GM23338 (cell line): ENCODE data around the gene CYFIP1. TPM values are rescaled to one million over a fixed set of nuclear protein-coding genes. Genes with fewer than 3 reads are reported as not detected.

ENCODE experiments used
- ATAC-seq: fragments of 200-7000 bp; cut with Tn5 transposase; 3 replicates; pipeline ENCODE4 v1.9.1; 2020
- DNase-seq: peaks from one replicate; pipeline ENCODE4 v3.0.0-alpha.2; 2015; ENCODE audit warnings: low spot score
- H2AFZ ChIP-seq: fragments of 200-600 bp; sonication (generic); 2 replicates; pipeline ENCODE4 v1.8.0; 2016; ENCODE audit warnings: antibody characterized with exemption, mild to moderate bottlenecking, moderate library complexity
- H3F3A ChIP-seq: fragments of 200-600 bp; sonication (generic); replicated peaks from 2 replicates; pipeline ENCODE4 v1.8.0; 2017; ENCODE audit warnings: antibody characterized with exemption, mixed run types, low read depth
- H3K27ac ChIP-seq: fragments of 200-600 bp; sonication (generic); 2 replicates; pipeline ENCODE4 v1.6.1; 2016; ENCODE audit warnings: low read depth
- H3K27me3 ChIP-seq: fragments of 200-600 bp; sonication (generic); 2 replicates; pipeline ENCODE4 v1.8.0; 2016; ENCODE audit warnings: mild to moderate bottlenecking, mixed run types, moderate library complexity; ENCODE audit not compliant: insufficient read depth
- H3K36me3 ChIP-seq: fragments of 200-600 bp; sonication (generic); 2 replicates; pipeline ENCODE4 v1.8.0; 2016; ENCODE audit warnings: mild to moderate bottlenecking; ENCODE audit not compliant: insufficient read depth
- H3K4me1 ChIP-seq: fragments of 200-600 bp; sonication (generic); 2 replicates; pipeline ENCODE4 v1.8.0; 2016; ENCODE audit warnings: mild to moderate bottlenecking, moderate library complexity; ENCODE audit not compliant: insufficient read depth
- H3K4me2 ChIP-seq: fragments of 200-600 bp; sonication (generic); 2 replicates; pipeline ENCODE4 v1.7.1; 2017; ENCODE audit warnings: mixed run types
- H3K4me3 ChIP-seq: fragments of 200-600 bp; sonication (generic); 2 replicates; pipeline ENCODE4 v1.6.1; 2016; ENCODE audit warnings: mixed run types
- H3K79me2 ChIP-seq: fragments of 200-600 bp; sonication (generic); replicated peaks from 2 replicates; pipeline ENCODE4 v1.8.0; 2017; ENCODE audit warnings: mild to moderate bottlenecking; ENCODE audit not compliant: insufficient read depth
- H3K9me2 ChIP-seq: fragments of 200-600 bp; sonication (generic); 2 replicates; pipeline ENCODE4 v1.8.0; 2017; ENCODE audit not compliant: insufficient read depth
- H4K20me1 ChIP-seq: fragments of 200-600 bp; sonication (generic); replicated peaks from 2 replicates; pipeline ENCODE4 v1.8.0; 2017; ENCODE audit warnings: mild to moderate bottlenecking; ENCODE audit not compliant: insufficient read depth
- H3K27ac Mint-ChIP-seq: 2 replicates; pipeline ENCODE4 v1.8.0; 2020; ENCODE audit warnings: inconsistent platforms, mild to moderate bottlenecking, moderate library complexity, mixed read lengths
- H3K27me3 Mint-ChIP-seq: 3 replicates; pipeline ENCODE4 v1.8.0; 2022; ENCODE audit warnings: low read depth, mild to moderate bottlenecking, moderate library complexity, mixed read lengths, inconsistent platforms; ENCODE audit not compliant: insufficient read depth, poor library complexity
- H3K36me3 Mint-ChIP-seq: 3 replicates; pipeline ENCODE4 v1.8.0; 2021; ENCODE audit warnings: low read depth, mild to moderate bottlenecking, inconsistent platforms, moderate library complexity, mixed read lengths
- H3K4me1 Mint-ChIP-seq: 3 replicates; pipeline ENCODE4 v1.8.0; 2020; ENCODE audit warnings: mild to moderate bottlenecking, inconsistent platforms, mixed read lengths
- H3K4me3 Mint-ChIP-seq: 3 replicates; pipeline ENCODE4 v1.8.0; 2021; ENCODE audit warnings: moderate library complexity, mild to moderate bottlenecking, inconsistent platforms, mixed read lengths
- H3K9me3 Mint-ChIP-seq: 3 replicates; pipeline ENCODE4 v1.8.0; 2020; ENCODE audit warnings: moderate library complexity, mild to moderate bottlenecking, inconsistent platforms, mixed read lengths
- CREB1 ChIP-seq: fragments of 250-450 bp; sonication (Bioruptor Pico); IDR thresholded peaks from 2 replicates; pipeline ENCODE4 v1.5.0; 2020; ENCODE audit warnings: low read depth, mild to moderate bottlenecking, moderate library complexity
- EZH2 ChIP-seq: fragments of 200-600 bp; sonication (generic); IDR thresholded peaks from one replicate; pipeline ENCODE4 v1.8.0; 2017; ENCODE audit warnings: antibody characterized with exemption, mild to moderate bottlenecking, low read depth; ENCODE audit not compliant: unreplicated experiment
- EZH2phosphoT487 ChIP-seq: fragments of 200-600 bp; sonication (generic); IDR thresholded peaks from one replicate; pipeline ENCODE4 v1.8.1; 2018; ENCODE audit warnings: antibody characterized with exemption; ENCODE audit not compliant: unreplicated experiment
- JUNB ChIP-seq: IDR thresholded peaks from one replicate; pipeline ENCODE4 v1.6.1; 2016; ENCODE audit warnings: antibody characterized with exemption; ENCODE audit not compliant: unreplicated experiment
- NANOG ChIP-seq: IDR thresholded peaks from 2 replicates; pipeline ENCODE4 v1.6.1; 2016; ENCODE audit warnings: antibody characterized with exemption, borderline replicate concordance
- POLR2AphosphoS5 ChIP-seq: IDR thresholded peaks from 2 replicates; pipeline ENCODE4 v1.6.1; 2016; ENCODE audit warnings: antibody characterized with exemption, low read depth
- REST ChIP-seq: IDR thresholded peaks from one replicate; pipeline ENCODE4 v1.6.1; 2018; ENCODE audit warnings: antibody characterized with exemption; ENCODE audit not compliant: unreplicated experiment
- STAT1 ChIP-seq: IDR thresholded peaks from one replicate; pipeline ENCODE4 v1.6.1; 2016; ENCODE audit warnings: antibody characterized with exemption; ENCODE audit not compliant: unreplicated experiment
- ZNF114 ChIP-seq: fragments of 250-450 bp; sonication (Bioruptor Pico); IDR thresholded peaks from 2 replicates; pipeline ENCODE4 v1.5.0; 2020; ENCODE audit warnings: mild to moderate bottlenecking, moderate library complexity
- ZNF331 ChIP-seq: fragments of 250-450 bp; sonication (Bioruptor Pico); IDR thresholded peaks from 2 replicates; pipeline ENCODE4 v1.5.0; 2020; ENCODE audit warnings: low read depth, mild to moderate bottlenecking, moderate library complexity
- polyA plus RNA-seq: library from polyadenylated mRNA; unstranded; fragments of >200 nt; fragmentation: Nextera tagmentation; extraction: Ambion mirVana; gene quantifications from 2 replicates; pipeline ENCODE4 v1.2.1, GENCODE V29; 2016
- total RNA-seq: library from RNA; depleted of rRNA; stranded (reverse); fragments of >200 nt; shearing (Covaris generic); gene quantifications from 2 replicates; pipeline ENCODE4 v1.2.3, GENCODE V29; 2014
- TF ChIP-seq, protein P1 (sequence below), 2 experiments: fragments of 200-600 bp in 1 of 2; sonication (generic) in 1 of 2; conservative IDR thresholded peaks; 2 replicates each; pipeline versions ENCODE4 v1.5.1 to v1.6.1; 2016 to 2017; ENCODE audit warnings: antibody characterized with exemption in 2 of 2, low read depth in 2 of 2, mild to moderate bottlenecking in 2 of 2, moderate library complexity in 1 of 2
- TF ChIP-seq, protein P2 (sequence below): IDR thresholded peaks from 2 replicates; pipeline ENCODE4 v1.6.1; 2016; ENCODE audit warnings: antibody characterized with exemption
- TF ChIP-seq, protein P3 (sequence below): fragments of 250-450 bp; sonication (Bioruptor Pico); IDR thresholded peaks from 2 replicates; pipeline ENCODE4 v1.5.0; 2020; ENCODE audit warnings: mild to moderate bottlenecking, moderate library complexity

The CYFIP1 gene
- total and polyA plus RNA-seq, 2 experiments from 2014 or later, result 20.0 to 73.9 TPM

- Histone ChIP-seq H3K27me3 (no peaks in the 10 kb centered on the region), H2AFZ (no peak overlapping the region), H3F3A (no peaks in the 10 kb centered on the region), H3K4me3 (no peak overlapping the region), H4K20me1 (no peaks in the 10 kb centered on the region; the same call in 1 of the 2 replicates), H3K4me2 (no peak overlapping the region), H3K36me3 (no peaks in the 10 kb centered on the region), H3K9me2 (no peaks in the 10 kb centered on the region), H3K4me1 (no peaks in the 10 kb centered on the region), H3K27ac (no peak overlapping the region), H3K79me2 (no peaks in the 10 kb centered on the region)
- Mint-ChIP-seq H3K4me3 (no peak overlapping the region), H3K9me3 (no peaks in the 10 kb centered on the region), H3K4me1 (no peaks in the 10 kb centered on the region; the same call in 2 of the 3 replicates), H3K27me3 (peaks cover 7% of the 10 kb centered on the region), H3K27ac (no peak overlapping the region), H3K36me3 (peaks cover 12% of the 10 kb centered on the region)
- no peak for ATAC-seq
- no peak for DNase-seq
- TF ChIP-seq POLR2AphosphoS5, result no peak
- TF ChIP-seq, protein P1, sequence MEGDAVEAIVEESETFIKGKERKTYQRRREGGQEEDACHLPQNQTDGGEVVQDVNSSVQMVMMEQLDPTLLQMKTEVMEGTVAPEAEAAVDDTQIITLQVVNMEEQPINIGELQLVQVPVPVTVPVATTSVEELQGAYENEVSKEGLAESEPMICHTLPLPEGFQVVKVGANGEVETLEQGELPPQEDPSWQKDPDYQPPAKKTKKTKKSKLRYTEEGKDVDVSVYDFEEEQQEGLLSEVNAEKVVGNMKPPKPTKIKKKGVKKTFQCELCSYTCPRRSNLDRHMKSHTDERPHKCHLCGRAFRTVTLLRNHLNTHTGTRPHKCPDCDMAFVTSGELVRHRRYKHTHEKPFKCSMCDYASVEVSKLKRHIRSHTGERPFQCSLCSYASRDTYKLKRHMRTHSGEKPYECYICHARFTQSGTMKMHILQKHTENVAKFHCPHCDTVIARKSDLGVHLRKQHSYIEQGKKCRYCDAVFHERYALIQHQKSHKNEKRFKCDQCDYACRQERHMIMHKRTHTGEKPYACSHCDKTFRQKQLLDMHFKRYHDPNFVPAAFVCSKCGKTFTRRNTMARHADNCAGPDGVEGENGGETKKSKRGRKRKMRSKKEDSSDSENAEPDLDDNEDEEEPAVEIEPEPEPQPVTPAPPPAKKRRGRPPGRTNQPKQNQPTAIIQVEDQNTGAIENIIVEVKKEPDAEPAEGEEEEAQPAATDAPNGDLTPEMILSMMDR (conservative IDR thresholded peaks at IDR 0.05; ENCODE audit: low read depth in 2 of 2), result no peak
- no peak for TF ChIP-seq JUNB
- TF ChIP-seq EZH2, result no peak
- TF ChIP-seq REST, result no peak
- TF ChIP-seq, protein P2, sequence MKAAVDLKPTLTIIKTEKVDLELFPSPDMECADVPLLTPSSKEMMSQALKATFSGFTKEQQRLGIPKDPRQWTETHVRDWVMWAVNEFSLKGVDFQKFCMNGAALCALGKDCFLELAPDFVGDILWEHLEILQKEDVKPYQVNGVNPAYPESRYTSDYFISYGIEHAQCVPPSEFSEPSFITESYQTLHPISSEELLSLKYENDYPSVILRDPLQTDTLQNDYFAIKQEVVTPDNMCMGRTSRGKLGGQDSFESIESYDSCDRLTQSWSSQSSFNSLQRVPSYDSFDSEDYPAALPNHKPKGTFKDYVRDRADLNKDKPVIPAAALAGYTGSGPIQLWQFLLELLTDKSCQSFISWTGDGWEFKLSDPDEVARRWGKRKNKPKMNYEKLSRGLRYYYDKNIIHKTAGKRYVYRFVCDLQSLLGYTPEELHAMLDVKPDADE, result no peak
- no peak for TF ChIP-seq ZNF331 (CRISPR knock-in tag)
- TF ChIP-seq, protein P3, sequence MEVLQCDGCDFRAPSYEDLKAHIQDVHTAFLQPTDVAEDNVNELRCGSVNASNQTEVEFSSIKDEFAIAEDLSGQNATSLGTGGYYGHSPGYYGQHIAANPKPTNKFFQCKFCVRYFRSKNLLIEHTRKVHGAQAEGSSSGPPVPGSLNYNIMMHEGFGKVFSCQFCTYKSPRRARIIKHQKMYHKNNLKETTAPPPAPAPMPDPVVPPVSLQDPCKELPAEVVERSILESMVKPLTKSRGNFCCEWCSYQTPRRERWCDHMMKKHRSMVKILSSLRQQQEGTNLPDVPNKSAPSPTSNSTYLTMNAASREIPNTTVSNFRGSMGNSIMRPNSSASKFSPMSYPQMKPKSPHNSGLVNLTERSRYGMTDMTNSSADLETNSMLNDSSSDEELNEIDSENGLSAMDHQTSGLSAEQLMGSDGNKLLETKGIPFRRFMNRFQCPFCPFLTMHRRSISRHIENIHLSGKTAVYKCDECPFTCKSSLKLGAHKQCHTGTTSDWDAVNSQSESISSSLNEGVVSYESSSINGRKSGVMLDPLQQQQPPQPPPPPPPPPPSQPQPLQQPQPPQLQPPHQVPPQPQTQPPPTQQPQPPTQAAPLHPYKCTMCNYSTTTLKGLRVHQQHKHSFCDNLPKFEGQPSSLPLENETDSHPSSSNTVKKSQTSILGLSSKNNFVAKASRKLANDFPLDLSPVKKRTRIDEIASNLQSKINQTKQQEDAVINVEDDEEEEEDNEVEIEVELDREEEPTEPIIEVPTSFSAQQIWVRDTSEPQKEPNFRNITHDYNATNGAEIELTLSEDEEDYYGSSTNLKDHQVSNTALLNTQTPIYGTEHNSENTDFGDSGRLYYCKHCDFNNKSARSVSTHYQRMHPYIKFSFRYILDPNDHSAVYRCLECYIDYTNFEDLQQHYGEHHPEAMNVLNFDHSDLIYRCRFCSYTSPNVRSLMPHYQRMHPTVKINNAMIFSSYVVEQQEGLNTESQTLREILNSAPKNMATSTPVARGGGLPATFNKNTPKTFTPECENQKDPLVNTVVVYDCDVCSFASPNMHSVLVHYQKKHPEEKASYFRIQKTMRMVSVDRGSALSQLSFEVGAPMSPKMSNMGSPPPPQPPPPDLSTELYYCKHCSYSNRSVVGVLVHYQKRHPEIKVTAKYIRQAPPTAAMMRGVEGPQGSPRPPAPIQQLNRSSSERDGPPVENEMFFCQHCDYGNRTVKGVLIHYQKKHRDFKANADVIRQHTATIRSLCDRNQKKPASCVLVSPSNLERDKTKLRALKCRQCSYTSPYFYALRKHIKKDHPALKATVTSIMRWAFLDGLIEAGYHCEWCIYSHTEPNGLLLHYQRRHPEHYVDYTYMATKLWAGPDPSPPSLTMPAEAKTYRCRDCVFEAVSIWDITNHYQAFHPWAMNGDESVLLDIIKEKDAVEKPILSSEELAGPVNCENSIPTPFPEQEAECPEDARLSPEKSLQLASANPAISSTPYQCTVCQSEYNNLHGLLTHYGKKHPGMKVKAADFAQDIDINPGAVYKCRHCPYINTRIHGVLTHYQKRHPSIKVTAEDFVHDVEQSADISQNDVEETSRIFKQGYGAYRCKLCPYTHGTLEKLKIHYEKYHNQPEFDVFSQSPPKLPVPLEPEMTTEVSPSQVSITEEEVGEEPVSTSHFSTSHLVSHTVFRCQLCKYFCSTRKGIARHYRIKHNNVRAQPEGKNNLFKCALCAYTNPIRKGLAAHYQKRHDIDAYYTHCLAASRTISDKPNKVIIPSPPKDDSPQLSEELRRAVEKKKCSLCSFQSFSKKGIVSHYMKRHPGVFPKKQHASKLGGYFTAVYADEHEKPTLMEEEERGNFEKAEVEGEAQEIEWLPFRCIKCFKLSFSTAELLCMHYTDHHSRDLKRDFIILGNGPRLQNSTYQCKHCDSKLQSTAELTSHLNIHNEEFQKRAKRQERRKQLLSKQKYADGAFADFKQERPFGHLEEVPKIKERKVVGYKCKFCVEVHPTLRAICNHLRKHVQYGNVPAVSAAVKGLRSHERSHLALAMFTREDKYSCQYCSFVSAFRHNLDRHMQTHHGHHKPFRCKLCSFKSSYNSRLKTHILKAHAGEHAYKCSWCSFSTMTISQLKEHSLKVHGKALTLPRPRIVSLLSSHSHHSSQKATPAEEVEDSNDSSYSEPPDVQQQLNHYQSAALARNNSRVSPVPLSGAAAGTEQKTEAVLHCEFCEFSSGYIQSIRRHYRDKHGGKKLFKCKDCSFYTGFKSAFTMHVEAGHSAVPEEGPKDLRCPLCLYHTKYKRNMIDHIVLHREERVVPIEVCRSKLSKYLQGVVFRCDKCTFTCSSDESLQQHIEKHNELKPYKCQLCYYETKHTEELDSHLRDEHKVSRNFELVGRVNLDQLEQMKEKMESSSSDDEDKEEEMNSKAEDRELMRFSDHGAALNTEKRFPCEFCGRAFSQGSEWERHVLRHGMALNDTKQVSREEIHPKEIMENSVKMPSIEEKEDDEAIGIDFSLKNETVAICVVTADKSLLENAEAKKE (CRISPR knock-in tag), result no peak
- no peak for TF ChIP-seq CREB1
- TF ChIP-seq NANOG, result no peak
- TF ChIP-seq STAT1, result no peak
- no peak for TF ChIP-seq ZNF114 (CRISPR knock-in tag)
- TF ChIP-seq EZH2phosphoT487, result no peak
Observed at GRCh38 chr15:22925875-22926274, 54.3 kb downstream of the CYFIP1 start.
